ENCODE results near the gene OSR1.

DNA sequence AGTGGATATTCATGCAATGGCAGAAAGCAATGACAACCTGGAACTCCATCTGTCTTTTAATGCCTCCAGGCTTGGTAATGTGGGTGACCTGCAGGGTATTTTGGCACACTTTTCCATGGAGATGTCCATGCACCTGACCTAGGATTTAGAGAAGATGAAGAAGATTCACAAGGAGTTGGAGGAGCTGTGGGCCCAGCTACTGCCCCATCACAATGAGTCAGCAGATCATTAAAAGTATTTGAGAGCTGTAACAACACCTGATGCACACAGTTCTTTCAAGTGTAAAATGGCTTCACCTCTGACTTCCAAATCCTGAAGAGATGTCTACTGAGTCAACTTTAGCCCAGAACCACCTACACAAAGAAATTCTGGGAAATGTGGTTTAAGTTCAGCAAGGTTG is 22.1 kb upstream of the OSR1 start:
- TF ChIP-seq, protein P1, sequence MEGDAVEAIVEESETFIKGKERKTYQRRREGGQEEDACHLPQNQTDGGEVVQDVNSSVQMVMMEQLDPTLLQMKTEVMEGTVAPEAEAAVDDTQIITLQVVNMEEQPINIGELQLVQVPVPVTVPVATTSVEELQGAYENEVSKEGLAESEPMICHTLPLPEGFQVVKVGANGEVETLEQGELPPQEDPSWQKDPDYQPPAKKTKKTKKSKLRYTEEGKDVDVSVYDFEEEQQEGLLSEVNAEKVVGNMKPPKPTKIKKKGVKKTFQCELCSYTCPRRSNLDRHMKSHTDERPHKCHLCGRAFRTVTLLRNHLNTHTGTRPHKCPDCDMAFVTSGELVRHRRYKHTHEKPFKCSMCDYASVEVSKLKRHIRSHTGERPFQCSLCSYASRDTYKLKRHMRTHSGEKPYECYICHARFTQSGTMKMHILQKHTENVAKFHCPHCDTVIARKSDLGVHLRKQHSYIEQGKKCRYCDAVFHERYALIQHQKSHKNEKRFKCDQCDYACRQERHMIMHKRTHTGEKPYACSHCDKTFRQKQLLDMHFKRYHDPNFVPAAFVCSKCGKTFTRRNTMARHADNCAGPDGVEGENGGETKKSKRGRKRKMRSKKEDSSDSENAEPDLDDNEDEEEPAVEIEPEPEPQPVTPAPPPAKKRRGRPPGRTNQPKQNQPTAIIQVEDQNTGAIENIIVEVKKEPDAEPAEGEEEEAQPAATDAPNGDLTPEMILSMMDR (IDR thresholded peaks at IDR 0.05), result no peak
- no peak for TF ChIP-seq EP300 (IDR thresholded peaks at IDR 0.05; ENCODE audit: low read depth)

Measured in transverse colon (tissue), 3 donors.